ENCODE measurements around the gene SDF4.

DNA sequence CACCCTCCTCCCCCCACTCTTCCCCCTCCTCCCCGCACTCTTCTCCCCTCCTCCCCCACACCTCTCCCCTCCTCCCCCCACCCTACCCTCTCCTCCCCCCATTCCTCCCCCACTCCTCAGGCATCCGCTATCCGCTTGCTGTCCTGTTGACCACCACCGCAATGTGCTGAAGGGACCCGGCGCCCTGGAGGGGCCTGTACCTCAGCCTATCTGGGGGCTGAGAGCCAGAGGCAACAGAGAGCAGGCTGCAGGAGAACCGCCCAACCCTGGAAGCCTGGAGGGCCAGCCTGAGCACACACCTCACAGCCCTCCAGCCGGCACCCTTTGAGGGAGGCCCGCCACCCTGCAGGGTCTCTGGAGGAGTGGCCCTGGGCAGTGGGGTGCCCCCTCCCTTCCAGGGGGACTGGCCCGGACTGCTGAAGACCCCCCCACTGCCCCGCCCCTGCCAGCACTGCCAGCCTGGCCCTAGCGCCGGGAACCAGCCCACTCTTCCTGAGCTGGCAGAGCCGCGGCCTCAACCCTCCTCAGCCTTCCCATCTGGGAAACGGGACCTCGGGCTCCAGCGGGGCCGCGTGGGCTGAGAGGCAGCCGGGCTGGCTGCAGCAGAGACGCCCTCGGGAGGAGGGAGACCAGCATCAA lies 13.5 kb upstream of the SDF4 start:
- TF ChIP-seq, protein P1, sequence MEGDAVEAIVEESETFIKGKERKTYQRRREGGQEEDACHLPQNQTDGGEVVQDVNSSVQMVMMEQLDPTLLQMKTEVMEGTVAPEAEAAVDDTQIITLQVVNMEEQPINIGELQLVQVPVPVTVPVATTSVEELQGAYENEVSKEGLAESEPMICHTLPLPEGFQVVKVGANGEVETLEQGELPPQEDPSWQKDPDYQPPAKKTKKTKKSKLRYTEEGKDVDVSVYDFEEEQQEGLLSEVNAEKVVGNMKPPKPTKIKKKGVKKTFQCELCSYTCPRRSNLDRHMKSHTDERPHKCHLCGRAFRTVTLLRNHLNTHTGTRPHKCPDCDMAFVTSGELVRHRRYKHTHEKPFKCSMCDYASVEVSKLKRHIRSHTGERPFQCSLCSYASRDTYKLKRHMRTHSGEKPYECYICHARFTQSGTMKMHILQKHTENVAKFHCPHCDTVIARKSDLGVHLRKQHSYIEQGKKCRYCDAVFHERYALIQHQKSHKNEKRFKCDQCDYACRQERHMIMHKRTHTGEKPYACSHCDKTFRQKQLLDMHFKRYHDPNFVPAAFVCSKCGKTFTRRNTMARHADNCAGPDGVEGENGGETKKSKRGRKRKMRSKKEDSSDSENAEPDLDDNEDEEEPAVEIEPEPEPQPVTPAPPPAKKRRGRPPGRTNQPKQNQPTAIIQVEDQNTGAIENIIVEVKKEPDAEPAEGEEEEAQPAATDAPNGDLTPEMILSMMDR (IDR thresholded peaks at IDR 0.05): no peak
- no peak for TF ChIP-seq POLR2AphosphoS5 (IDR thresholded peaks at IDR 0.05)
- TF ChIP-seq POLR2A (IDR thresholded peaks at IDR 0.05): no peak
- no peak for TF ChIP-seq EP300 (IDR thresholded peaks at IDR 0.05)

Data from suprapubic skin (tissue), 4 donors.